Effector memory CD4-positive, alpha-beta T cell (primary cell): Measurements from ENCODE around the gene FAM227A.
"Not testable (repeated sequence)": the region's sequence is repeated elsewhere in the genome, so short reads cannot be mapped to it uniquely, and the experiment has no call there.

ENCODE experiments used
- DNase-seq, 3 donors: peaks; one replicate each; pipeline ENCODE4 v3.0.0-alpha.2; 2020
- H3K27ac ChIP-seq: 2 replicates; pipeline ENCODE4 v1.7.0; 2013; ENCODE audit warnings: mild to moderate bottlenecking, low read length, moderate library complexity; ENCODE audit not compliant: insufficient read depth, poor library complexity, severe bottlenecking
- H3K27me3 ChIP-seq: replicated peaks from 2 replicates; pipeline ENCODE4 v1.7.0; 2013; ENCODE audit warnings: mild to moderate bottlenecking, low read length; ENCODE audit not compliant: insufficient read depth, control insufficient read depth, poor library complexity, severe bottlenecking
- H3K36me3 ChIP-seq: 2 replicates; pipeline ENCODE4 v1.7.0; 2013; ENCODE audit warnings: mild to moderate bottlenecking, low read length, moderate library complexity; ENCODE audit not compliant: control insufficient read depth, insufficient read depth
- H3K4me1 ChIP-seq: 2 replicates; pipeline ENCODE4 v1.7.0; 2013; ENCODE audit warnings: low read length, mild to moderate bottlenecking; ENCODE audit not compliant: control insufficient read depth, insufficient read depth, poor library complexity, severe bottlenecking
- H3K4me3 ChIP-seq: 2 replicates; pipeline ENCODE4 v1.7.0; 2013; ENCODE audit warnings: low read length, low read depth, mild to moderate bottlenecking; ENCODE audit not compliant: insufficient read depth, poor library complexity, severe bottlenecking
- H3K9me3 ChIP-seq: 2 replicates; pipeline ENCODE4 v1.7.0; 2013; ENCODE audit warnings: mild to moderate bottlenecking, low read length, moderate library complexity; ENCODE audit not compliant: control insufficient read depth

Gene FAM227A

GRCh38 chr22:38674888-38675287 lies 18.7 kb upstream of the FAM227A start:
- Histone ChIP-seq H3K27ac (no peak overlapping the region), H3K4me1 (no peaks in the 10 kb centered on the region), H3K4me3 (no peak overlapping the region), H3K9me3 (no peaks in the 10 kb centered on the region), H3K36me3 (peaks cover 23% of the 10 kb centered on the region), H3K27me3 (no peaks in the 10 kb centered on the region)
- DNase-seq = no peak

DNA sequence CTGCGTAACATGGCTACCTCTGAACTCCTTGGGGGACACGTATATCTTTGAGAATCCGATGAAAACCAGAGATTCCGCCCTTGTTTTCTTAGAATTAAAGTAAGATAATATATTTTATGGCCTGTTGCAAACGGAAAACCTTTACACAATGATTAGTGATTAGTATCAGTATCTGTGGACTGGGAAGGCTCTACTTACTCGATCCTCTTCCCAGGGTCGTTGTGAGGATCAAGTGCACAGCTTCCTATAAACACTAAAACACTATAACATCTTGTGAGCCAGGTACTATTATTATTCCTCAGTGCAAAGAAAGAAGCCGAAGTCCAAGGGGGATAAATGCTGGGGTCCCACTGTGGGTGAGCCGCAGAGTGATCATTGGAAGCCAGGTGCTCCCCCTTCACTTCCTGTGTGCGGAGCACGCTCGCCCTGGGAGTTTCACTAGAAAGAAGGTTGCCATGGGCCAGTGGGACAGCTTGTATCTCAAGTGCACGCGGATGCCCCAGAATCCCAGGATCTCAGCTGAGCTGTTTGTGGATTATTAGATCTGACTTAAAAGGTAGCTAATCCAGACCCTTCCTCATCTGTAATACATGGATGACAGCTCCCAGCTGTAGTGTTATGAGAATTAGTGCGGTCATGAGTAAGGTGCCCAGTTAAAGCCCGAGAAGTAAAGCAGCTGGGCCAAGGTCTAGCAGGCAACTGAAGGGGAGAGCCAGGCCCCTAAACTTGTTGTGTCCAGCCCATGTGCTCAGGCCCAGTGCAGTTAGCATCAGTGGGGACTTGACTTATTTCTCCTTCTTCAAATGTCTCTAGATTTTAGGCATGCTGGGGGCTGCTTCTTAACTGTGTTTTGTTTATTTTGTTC lies 1.1 kb upstream of the FAM227A start:
- peak overlapping the region; percentile 84 for H3K4me3 ChIP-seq
- peaks cover 14% of the 10 kb centered on the region for H3K4me1 ChIP-seq
- H3K27ac ChIP-seq = peak overlapping the region; percentile 96
- no peaks in the 10 kb centered on the region for H3K27me3 ChIP-seq
- peak in 2 of 3 donors; percentile 5 to 32 for DNase-seq
- no peaks in the 10 kb centered on the region for H3K36me3 ChIP-seq
- H3K9me3 ChIP-seq = no peaks in the 10 kb centered on the region

- no peaks in the 10 kb centered on the region for H3K27me3 ChIP-seq
- no peak for DNase-seq
- peaks cover 14% of the 10 kb centered on the region for H3K4me1 ChIP-seq
- no peaks in the 10 kb centered on the region for H3K36me3 ChIP-seq
- H3K9me3 ChIP-seq = no peaks in the 10 kb centered on the region
- peak overlapping the region; percentile 96 for H3K27ac ChIP-seq
- peak overlapping the region; percentile 84 for H3K4me3 ChIP-seq
Measured at GRCh38 chr22:38655519-38656255, 505 bp downstream of the FAM227A start.

DNA sequence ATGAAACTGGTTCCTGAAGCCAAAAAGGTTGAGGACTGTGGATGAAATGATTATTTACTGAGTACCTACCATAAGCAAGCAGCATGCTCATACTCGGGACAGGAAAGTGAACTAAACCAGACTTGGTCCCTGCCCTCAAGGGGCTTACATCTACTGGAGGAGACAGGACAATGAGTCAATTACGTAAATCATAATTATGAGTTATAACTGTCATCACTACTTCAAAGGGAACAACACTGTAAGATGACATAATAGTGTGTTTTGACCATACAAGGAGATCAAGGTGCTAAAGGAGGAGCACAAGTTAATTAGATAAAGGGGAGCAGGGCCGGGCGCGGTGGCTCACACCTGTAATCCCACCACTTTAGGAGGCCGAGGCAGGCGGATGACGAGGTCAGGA lies 2.5 kb downstream of the FAM227A start:
- Histone ChIP-seq H3K27me3 (no peaks in the 10 kb centered on the region), H3K36me3 (no peaks in the 10 kb centered on the region)
- DNase-seq = no peak

GRCh38 chr22:38652859-38653258 lies 3.3 kb downstream of the FAM227A start:
- no peaks in the 10 kb centered on the region for H3K9me3 ChIP-seq

More for the DNA sequence above, 2.5 kb downstream of the FAM227A start:
- no peaks in the 10 kb centered on the region for H3K9me3 ChIP-seq
- no peak overlapping the region for H3K4me3 ChIP-seq
- no peak overlapping the region for H3K27ac ChIP-seq
- H3K4me1 ChIP-seq = peaks cover 14% of the 10 kb centered on the region

DNA sequence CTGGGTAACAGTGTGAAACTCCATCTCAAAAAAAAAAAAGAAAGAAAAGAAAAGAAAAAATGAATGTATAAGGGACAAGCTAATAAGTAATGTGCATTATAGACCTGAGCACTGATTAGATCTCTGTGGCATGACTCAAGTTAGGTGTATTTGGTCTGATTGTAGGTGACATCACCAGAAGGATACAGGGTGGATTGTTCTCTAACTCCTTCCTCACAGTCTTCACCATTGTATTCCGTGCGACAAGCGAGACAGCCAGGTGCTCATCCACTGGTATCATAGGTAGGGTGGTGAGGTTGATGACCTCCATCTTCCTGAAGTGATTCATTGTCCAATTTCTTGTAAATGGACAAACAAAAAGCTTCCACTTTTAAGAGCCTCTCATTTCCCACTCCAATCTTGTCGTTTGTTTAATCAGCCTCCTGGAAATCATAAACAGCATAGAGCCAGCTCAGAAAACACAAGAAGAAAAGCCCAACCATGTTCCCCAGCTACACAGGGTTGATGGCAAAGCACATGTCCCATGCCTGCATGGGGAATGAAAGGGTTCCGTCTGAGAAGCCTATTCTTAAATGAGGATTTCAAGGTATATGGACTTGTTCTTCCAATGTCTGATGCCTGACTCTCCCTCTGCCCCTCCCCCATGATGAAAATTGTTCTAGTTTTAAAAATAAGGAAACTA lies 6.2 kb downstream of the FAM227A start:
- H3K4me3 ChIP-seq = no peak overlapping the region
- H3K9me3 ChIP-seq = no peaks in the 10 kb centered on the region
- H3K36me3 ChIP-seq = no peaks in the 10 kb centered on the region
- DNase-seq = no peak
- H3K4me1 ChIP-seq = no peaks in the 10 kb centered on the region
- no peaks in the 10 kb centered on the region for H3K27me3 ChIP-seq
- no peak overlapping the region for H3K27ac ChIP-seq

More at GRCh38 chr22:38652859-38653258, 3.3 kb downstream of the FAM227A start:
- Histone ChIP-seq H3K36me3 (no peaks in the 10 kb centered on the region), H3K27ac (no peak overlapping the region), H3K4me3 (no peak overlapping the region), H3K27me3 (no peaks in the 10 kb centered on the region), H3K4me1 (peaks cover 14% of the 10 kb centered on the region)
- no peak for DNase-seq

DNA sequence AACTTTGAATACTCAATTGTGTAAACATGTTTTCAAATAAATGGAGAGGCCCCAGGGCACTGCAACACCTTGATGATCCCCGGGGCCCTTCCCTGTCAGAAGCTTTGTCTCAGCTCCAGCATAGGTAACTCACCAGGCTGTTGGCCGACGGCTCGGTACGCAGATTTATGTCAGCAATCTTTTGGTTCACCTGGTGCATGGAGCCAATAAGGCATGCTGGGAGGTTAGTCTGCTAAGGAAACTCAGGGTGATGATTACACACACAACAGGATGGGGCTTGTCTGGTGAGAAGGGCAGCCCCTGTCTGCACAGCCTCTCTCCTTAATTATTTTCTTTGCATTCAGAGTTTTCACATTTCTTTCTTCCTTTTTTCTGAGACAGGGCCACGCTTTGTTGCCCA lies 10.8 kb downstream of the FAM227A start:
- H3K4me3 ChIP-seq = no peak overlapping the region
- no peaks in the 10 kb centered on the region for H3K27me3 ChIP-seq
- no peaks in the 10 kb centered on the region for H3K9me3 ChIP-seq
- H3K36me3 ChIP-seq = no peaks in the 10 kb centered on the region
- H3K27ac ChIP-seq = no peak overlapping the region
- no peaks in the 10 kb centered on the region for H3K4me1 ChIP-seq
- DNase-seq = no peak

- H3K27me3 ChIP-seq, H3K27ac ChIP-seq, DNase-seq, H3K9me3 ChIP-seq, H3K4me1 ChIP-seq, H3K4me3 ChIP-seq, H3K36me3 ChIP-seq: not testable (repeated sequence)
Measured at GRCh38 chr22:38644245-38644644, 11.9 kb downstream of the FAM227A start.

- H3K27me3 ChIP-seq = no peaks in the 10 kb centered on the region
- no peaks in the 10 kb centered on the region for H3K4me1 ChIP-seq
- DNase-seq = no peak
- no peaks in the 10 kb centered on the region for H3K9me3 ChIP-seq
- H3K27ac ChIP-seq = no peak overlapping the region
- H3K36me3 ChIP-seq = no peaks in the 10 kb centered on the region
- H3K4me3 ChIP-seq = no peak overlapping the region
Measured at GRCh38 chr22:38641476-38642040, 14.6 kb downstream of the FAM227A start.
